ENCODE results near the gene SMIM13.

Gene SMIM13

DNA sequence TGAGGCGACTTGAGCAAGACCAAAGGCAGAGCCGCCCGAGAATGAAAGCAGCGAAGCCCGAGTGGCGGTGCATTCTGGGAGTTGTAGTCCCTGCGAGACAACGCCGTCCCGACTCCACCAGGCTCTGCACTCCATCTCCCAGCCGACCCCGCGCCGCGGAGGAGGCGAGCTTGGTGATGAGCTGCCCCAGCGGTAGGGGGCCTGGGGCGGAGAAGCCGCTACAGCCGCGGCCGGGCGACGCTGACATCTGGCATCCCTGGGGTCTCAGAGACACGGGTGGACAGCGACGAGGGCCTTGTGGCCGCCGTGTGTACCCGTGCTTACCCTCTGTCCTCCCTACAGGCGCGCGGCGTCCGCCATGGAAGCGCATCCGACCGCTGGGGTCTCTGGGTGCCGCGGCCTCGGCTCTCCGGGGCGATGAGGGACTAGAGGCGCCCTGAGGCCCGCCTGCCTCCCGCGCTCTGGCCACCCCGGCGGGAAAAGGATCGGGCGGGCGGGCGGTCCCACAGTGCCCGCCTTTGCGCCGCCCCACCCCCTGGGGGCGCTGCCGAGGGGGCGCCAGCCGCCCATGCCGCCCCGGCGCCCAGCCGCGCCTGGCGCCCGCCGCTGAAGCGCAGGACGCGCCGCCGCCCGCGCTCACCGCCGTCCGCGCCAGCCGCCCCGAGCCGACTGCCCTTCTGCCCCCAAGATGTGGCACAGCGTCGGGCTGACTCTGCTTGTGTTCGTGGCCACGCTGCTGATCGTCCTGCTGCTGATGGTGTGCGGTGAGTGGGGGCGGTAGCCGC is at the start of gene SMIM13:
TSS of gene SMIM13 (plus strand) at position 209 of the 785 bp plus-strand sequence. CDS start at position 689, 480 bp downstream.
- FAIRE-seq: no peak

DNA sequence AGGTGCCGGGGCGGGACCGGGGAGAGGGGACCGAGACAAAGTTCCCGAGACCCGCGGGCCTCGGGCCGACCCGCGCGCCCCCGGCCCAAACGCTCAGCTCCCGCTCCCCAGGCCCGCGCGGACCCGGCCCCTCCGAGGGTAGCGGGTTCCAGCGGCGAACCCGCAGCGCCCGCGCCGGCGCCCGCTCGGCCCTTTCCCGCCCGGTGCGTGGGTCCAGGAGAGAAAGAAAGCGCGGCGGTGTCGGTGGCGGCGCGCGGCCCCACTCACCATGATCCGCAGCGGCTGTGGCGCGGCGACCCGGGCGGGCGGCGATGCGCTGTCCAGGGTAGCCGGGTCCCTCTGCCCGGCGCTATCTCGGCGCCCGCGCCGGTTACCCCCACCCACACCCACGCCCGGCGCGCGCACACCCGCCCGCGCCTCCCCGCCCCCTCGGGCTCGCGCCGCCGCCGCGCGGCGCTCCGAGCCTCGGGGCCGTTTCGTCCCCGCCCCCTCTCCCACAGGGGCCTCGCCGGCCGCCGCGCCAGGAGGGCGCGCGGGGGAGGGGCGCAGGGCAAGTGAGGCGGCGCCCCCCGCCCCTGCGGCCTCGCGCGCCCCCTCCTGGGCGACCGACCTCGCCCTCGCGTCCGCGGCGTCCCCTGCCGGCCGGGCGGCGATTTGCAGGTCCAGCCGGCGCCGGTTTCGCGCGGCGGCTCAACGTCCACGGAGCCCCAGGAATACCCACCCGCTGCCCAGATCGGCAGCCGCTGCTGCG is 49.5 kb upstream of the SMIM13 start, which contains the start of gene ELOVL2:
TSS of gene ELOVL2 (minus strand) at position 345 of the 751 bp plus-strand sequence. CDS start at position 270, 75 bp downstream.
- FAIRE-seq: no peak

DNA sequence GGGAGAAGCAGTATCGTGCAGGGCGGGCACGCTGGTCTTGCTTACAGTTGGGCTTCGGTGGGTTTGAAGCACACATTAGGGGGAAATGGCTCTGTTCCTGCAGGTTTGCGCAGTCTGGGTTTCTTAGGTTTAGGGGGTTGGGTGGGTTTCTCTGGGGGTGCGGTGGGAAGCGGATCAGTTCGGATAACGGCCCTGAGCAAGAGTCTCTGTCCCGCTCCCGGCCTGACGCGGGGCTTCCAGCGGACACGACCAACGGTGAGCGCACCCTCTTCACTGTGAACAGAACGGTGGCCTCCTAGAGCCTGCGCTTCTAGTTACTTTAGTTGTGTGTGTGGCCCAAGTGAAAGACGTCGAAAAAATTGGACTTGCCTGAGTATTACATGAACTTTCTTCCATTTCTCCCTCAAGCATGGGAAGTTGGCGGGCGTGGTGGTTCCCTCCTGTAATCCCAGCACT is 48.9 kb upstream of the SMIM13 start:
- FAIRE-seq: no peak

DNA sequence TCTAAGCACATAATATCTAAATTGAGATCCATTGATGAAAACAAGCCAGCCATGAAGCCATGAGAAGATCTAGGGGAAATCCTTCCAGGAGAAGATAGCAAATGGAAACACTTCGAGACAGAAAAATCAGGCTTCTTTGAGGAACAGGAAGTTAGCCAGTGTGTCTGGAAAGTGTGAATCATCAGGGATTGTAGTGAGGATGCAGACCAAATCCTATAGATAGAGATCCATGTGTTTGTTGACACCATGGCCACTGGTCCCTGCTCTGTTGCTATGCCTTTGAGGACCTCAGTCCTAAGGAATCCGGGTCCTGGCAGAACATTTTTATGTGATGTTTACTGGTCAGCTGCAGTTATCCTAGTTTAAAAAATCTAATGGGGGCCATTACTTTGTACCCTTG is 42.9 kb upstream of the SMIM13 start:
- no peak for FAIRE-seq

DNA sequence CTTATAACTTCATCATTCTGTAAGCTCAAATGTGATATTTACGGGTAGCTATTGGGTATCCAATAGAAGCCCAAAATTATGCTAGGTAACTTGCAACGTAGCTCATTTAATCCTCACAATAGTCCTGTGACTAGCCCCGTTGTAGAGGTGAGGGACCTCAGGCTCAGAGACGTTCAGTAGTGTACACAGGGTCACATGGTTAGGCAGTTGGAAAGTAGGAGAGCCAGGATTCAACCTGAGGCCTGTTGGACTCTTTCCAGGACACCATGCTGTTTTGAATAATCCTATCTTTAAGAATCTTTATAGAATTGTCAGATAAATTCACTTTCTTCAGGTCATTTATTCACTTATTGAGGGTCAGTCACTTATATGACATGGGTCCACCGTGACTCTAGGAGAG is 40.3 kb upstream of the SMIM13 start:
- FAIRE-seq: no peak

DNA sequence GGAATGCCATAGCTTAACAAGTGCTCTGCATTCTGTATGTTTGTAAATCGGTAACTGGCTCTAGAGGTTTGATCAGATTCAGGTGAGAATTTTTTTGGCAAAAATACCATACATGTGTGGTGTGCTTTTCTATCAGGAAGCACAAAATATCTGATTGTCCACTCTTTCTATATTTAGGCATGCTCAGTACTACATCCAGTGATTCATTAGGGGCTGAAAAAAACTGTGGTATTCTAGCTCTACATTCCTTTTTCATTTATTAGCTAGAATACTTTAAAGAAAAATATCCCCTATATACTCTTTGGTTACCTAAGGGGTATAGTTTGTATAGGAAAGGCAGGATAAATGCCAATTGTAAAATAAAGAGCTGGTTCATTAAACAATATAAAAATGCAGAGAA is 38.9 kb upstream of the SMIM13 start:
- FAIRE-seq: no peak

DNA sequence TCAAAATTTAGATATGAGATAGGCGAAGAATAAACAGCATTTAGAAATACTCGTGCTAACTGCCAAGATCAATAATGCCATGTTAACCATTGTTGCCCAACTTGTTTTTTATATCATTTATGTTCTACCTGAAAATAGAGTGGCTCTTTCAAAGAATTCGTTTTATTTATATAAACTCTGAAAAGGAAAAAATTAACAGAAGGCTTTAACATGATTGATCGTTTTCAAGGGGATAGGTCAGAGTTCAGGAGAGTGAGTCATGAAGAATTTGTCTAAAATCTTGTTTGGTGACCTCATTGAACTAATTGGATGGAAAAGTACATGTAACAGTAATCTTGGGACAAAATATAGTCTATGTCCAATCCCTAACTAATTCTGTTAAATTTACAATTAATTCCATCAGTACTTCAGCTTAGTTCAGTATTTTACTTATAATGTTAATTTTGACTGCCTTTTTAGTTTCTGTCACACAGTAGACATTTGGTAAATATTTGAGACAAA is 38.5 kb upstream of the SMIM13 start:
- FAIRE-seq: no peak

DNA sequence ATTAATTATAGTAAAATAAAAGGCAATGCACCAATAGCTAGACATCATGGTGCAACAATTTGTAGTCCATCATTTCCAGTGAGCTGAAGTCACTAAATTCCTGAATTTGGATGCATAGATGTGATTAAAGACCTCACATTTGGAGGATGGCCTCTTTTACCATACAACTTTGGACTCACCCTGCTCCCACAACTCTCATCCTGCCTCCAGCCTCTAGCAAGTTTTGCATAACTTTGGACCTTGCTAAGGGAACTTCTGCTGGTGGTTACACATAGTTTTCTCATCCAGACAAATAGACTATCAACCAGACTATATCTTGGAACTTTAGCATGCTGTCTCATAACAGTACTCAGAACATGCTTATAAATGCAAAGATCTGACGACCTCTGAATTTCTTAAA is 36.8 kb upstream of the SMIM13 start:
- FAIRE-seq: no peak

DNA sequence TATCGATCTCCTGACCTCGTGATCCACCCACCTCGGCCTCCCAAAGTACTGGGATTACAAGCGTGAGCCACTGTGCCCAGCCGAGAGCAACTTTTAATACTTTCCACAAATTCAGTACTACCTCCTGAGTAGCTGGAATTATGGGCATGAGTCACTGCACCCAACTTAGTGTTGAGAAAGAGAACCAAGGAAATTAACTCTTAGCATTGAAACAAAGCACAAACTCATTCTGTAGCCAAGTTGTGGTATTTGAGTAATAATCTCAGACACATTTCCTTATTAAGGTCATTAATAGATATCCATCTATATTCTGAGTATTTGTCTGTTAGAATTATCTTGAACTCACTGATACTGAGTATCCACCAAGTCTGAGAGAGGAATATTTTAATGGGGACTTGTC is 35.2 kb upstream of the SMIM13 start:
- no peak for FAIRE-seq

DNA sequence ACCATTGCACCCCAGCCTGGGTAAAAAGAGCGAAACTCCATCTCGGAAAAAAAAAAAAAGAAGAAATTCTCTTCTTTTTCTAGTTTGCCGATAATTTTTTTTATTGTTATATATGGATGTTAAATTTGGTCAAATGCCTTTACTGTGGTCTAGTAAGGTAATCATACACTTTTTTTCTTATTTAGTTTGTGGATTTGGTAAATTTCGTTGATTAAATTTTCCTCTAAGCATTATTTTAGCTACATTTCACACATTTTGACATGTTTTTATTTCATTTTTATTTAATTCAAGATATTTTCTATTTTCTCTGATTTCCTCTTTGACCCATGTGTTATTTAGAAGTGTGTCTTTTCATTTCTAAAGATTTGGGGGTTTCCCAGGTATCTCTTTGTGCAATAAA is 31.6 kb upstream of the SMIM13 start:
- no peak for FAIRE-seq

DNA sequence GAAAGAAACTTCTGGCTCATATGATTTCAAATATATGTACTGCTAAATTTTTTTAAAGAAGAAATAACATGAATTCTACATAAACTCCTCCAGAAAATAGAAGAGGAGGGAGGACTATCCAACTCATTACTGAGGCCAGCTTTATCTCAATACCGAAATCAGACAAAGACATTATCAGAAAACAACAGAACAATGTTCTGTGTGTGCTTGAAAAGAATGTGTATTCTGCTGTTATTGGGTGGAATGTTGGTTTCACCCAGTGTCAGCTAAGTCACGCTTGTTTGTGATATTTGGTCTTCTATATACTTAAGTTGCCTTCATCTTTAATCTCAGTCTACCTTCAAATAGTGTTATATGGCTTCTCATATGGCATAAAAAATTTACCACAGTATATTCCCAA is 30.9 kb upstream of the SMIM13 start:
- no peak for FAIRE-seq

DNA sequence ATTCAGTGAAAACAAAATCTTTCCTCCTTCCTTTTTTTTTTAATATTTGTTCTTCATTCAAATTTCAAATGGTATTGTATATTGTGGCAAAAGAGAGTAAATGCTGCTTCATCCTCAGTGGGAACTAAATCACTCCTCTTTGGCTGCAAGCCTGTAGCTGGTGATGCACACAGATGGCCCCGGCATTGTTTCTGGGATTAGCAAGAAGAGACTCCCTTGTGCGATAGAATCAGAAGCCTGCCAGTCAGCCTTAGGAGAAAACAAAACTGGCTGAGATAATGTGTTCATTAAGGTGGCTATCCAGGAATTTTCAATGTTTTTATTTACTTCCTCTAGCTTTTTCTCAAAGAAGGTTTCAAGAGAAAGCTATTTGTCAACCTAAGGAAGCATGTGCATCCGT is 28.8 kb upstream of the SMIM13 start:
- no peak for FAIRE-seq

DNA sequence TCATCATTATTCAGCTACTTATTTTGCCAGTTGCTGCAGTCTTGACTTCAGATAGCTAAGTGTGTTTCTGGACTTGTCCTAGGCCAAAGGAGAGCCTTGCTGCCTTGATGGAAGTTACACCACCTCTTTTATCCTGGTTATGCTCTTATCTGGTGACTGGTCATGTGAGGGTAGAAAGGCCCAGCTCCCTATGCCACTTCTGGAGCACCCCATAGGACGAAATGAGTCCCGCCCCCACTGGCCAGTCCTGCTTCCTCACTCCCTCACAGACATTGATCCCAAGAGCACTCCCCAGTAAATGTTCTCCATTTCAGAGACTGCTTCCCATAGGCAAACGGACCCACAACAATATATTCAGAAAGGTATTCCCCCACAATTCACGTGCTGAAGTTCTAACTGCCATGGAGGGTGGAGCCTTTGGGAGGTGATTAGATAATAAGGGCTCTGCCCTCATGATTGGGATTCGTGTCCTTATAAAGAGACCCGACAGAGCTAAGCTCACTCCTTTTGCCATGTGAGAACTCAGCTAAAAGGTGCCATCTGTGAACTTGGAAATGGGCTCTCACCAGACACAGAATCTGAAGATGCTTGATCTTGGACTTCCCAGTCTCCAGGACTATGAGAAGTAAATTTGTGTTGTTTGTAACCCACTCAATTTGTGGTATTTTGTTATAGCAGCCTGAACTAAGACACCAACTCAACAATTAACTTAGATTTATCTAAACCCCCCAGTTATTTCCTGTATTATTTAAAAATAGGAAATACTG is 28.0 kb upstream of the SMIM13 start:
- FAIRE-seq: no peak

DNA sequence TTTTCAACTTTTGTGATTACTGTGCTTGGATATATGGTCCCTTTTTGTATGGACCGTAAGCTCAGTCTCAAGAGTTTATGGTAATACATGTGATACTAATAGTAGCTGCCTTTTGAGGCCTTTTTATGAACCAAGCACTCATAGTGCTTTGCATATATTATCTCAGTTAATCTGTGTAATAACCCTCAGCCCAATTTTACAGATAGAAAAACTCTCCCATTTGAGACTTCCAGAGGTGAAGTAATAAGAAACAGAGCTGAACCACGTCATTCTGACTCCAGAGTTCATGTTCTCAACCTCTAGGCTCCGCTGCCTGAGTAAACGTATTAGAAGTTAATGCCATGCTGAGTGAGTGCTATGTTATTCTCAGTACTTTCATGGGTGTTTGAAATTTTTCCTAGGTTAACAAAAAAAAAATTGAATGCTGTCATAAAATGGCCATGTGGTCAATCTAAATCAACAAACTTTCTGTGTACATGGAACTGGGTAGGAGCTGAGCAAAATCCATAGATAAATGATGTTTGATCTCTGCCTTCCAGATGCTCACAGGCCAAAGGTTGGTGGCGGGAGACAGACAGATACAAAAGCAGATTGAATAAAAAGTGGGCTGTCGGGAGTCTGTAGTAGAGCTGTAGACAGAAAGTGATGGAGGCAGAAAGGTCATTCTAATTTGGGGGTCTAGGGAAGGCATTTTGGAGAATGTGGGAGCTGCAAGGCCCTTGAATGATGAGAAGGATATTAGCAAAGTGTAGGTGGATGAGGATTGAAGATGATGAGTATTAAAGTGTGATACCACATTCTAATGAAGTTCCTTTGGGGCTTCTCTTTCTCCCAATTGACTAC is 26.9 kb upstream of the SMIM13 start:
- FAIRE-seq: no peak

DNA sequence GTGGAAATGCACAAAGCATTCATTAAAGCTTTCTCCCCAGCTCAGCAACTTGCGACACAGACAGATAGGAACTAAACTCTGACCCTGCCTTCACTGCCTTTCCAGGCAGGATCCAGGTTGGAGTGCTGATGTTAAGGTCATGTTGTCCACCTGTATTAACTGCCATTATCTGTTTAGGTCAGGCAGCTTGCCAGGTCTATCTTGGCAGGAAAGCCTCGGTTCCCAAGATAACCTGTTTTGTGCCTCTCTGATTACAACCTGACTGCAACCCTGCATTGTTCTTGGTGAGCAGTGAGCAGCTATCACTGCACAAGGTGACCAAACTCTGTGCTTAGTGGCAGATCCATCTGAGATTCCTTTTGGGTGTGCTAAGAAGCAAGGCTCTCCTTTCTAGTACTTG is 26.3 kb upstream of the SMIM13 start:
- FAIRE-seq: no peak

DNA sequence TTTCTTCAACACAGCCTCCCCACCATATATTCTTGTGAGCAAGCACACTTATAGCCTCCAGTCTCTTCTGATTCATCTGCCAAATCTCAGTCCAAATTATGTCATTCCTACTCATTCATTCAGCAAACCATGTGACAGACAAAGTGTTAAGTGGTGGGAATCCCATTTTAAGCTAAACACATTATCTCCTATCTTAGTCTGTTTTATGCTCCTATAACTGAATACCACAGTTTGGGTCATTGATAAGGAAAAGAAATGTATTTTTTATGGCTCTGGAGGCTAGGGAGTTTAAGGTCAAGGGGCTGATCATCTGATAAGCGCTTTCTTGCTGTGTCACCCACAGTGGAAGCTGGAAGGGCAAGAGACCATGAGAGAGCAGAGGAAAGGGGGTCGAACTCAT is 23.9 kb upstream of the SMIM13 start:
- no peak for FAIRE-seq

DNA sequence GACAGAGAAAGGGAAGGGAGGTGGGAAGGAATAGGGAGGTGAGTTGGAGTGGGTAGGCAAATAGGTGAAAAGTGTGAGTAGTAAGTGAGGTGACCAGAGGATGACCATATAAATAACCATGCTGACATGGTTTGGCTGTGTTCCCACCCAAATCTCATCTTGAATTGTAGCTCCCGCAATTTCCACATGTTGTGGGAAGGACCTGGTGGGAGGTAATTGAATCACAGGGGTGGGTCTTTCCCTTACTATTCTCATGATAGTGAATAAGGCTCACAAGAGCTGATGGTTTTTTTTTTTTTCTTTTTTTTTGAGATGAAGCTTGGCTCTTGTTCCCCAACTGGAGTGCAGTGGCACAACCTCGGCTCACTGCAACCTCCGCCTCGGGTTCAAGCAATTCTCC is 21.5 kb upstream of the SMIM13 start:
- no peak for FAIRE-seq

DNA sequence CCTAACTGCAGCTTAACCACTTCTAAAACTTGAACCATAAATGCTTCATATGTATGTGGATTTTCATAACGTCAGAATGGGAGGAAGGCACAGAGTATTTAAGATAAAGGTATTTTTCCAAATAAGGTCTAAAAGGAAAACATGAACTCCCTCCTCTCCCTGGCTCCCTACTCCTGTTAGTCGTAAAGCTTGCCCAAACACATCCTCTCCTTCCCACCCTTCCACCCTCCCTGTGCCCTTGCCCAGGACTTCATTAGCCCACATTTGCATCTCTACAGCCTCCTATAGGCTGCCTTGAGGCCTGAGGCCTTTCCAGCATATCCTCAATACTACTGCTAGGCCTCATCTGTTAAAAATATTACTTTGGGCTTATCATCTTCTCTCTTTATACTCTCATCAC is 17.1 kb upstream of the SMIM13 start:
- FAIRE-seq: no peak

DNA sequence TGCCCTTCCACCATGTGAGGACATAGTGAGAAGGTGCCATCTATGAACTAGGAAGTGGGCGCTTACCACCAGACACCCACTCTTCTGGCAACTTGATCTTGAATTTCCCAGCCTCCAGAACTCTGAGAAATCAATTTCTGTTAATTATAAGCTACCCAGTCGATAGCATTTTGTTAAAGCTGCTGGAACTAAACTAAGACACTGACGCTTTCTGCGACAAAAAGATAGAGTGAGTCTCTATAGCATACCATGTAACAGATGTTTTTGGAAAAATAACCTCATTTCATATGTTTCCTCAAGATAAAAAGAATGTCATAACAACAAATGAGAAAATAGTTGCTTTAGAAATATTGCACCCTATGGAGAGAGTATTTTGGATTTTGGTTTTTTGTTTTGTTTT is 15.4 kb upstream of the SMIM13 start:
- no peak for FAIRE-seq

DNA sequence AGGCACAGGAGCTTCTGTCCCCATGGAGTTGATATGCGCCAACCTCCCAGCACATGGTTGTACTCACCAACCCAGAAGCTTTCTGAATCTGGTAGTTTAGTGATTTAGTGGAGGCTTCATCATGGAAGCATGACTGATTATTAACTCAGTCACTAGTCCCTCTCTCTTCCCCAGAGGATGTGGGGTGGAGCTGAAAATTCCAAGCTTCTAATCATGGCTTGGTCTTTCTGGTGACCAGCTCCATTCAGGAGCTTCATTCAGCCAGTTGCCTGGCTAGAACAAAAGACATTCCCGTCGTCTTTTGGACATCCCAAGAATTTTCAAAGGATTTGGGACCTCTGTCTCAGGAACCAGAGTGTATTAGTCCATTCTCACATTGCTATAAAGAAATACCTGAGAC is 13.3 kb upstream of the SMIM13 start:
- no peak for FAIRE-seq

DNA sequence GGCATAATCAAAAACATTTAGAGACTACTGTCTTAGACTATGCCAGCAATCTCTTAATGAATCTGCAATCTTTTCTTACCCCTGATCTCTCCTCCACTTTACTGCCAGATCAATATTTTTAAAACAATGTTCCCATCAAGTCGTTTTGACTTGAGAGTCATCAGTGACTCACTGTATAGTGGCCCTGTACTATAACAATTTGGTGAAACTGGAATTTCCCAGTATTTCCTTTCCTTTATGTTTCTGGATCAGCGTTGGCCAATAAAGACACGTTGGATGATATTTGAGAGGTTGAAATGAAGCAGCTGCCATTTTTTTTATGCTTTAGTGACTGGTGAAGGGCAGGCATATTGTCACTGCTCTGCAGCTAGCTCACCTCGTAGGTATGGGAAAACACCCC is 10.1 kb upstream of the SMIM13 start:
- no peak for FAIRE-seq

DNA sequence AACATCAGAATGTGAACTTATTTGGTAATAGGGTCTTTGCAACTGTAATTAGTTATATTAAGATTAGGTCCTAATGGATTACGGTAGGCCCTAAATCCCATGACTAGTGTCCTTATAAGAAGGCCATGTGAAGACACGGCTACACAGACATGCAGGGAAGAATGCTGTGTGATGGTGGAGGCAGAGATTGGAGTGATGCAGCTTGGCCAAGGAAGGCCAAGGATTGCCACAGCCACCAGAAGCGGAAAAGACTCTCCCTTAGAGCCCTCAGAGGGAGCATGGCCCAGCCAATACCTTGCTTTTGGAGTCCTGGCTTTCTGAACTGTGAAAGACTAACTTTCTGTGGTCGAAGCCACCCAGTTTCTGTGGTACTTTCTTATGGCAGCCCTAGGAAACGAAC is 9.7 kb upstream of the SMIM13 start:
- no peak for FAIRE-seq

All from islet of Langerhans (tissue), 1 donor.